Astrocyte of the spinal cord (primary cell): ENCODE results near the gene UVRAG.

Experiments
- DNase-seq: peaks from one replicate; pipeline ENCODE4 v3.0.0; 2011; ENCODE audit warnings: low read depth, low spot score
- H3K4me3 ChIP-seq: 2 replicates; pipeline ENCODE4 v1.5.1; 2011; ENCODE audit warnings: low read depth, mild to moderate bottlenecking, low read length, moderate library complexity
- CTCF ChIP-seq: IDR thresholded peaks from 2 replicates; pipeline ENCODE4 v1.5.1; 2012; ENCODE audit warnings: low read depth, mild to moderate bottlenecking, low read length, inconsistent platforms
- in situ Hi-C: cut with HindIII; loops from 2 replicates; pipeline ENCODE4 v1.10.0; 2017; ENCODE audit warnings: low sequenced_read_pairs

UVRAG gene

GRCh38 chr11:75950141-75950540 lies 135.1 kb downstream of the UVRAG start:
- TF ChIP-seq CTCF = no peak
- H3K4me3 ChIP-seq = no peak overlapping the region
- DNase-seq = no peak
- in situ Hi-C loops = no loop called here

- TF ChIP-seq CTCF = no peak
- DNase-seq = no peak
Measured at GRCh38 chr11:75954039-75954438, 139.0 kb downstream of the UVRAG start.

GRCh38 chr11:75955443-75955842 lies 140.4 kb downstream of the UVRAG start:
- in situ Hi-C loops = no loop called here
- no peak for DNase-seq
- no peak for TF ChIP-seq CTCF
- H3K4me3 ChIP-seq = no peak overlapping the region

More at GRCh38 chr11:75954039-75954438, 139.0 kb downstream of the UVRAG start:
- in situ Hi-C loops = no loop called here
- H3K4me3 ChIP-seq = no peak overlapping the region

- TF ChIP-seq CTCF = no peak
- no peak for DNase-seq
- in situ Hi-C loops = no loop called here
- H3K4me3 ChIP-seq = no peak overlapping the region
Measured at GRCh38 chr11:75959540-75959939, 144.5 kb downstream of the UVRAG start.

GRCh38 chr11:75964071-75964470 lies 149.1 kb downstream of the UVRAG start:
- in situ Hi-C loops = no loop called here
- no peak for TF ChIP-seq CTCF
- H3K4me3 ChIP-seq = no peak overlapping the region
- no peak for DNase-seq

GRCh38 chr11:75966537-75967287 lies 151.7 kb downstream of the UVRAG start:
- no peak overlapping the region for H3K4me3 ChIP-seq

More at GRCh38 chr11:75966537-75967287, 151.7 kb downstream of the UVRAG start:
- TF ChIP-seq CTCF = no peak
- in situ Hi-C loops = no loop called here
- peak; percentile 68 for DNase-seq
